ENCODE measurements around the gene GAPVD1.

Gene GAPVD1

GRCh38 chr9:125405938-125406809 lies 144.5 kb downstream of the GAPVD1 start:
- no peak for DNase-seq (ENCODE audit: low read depth)

GRCh38 chr9:125406810-125407087 lies 145.1 kb downstream of the GAPVD1 start:
- no peak for DNase-seq (ENCODE audit: low read depth)

DNA sequence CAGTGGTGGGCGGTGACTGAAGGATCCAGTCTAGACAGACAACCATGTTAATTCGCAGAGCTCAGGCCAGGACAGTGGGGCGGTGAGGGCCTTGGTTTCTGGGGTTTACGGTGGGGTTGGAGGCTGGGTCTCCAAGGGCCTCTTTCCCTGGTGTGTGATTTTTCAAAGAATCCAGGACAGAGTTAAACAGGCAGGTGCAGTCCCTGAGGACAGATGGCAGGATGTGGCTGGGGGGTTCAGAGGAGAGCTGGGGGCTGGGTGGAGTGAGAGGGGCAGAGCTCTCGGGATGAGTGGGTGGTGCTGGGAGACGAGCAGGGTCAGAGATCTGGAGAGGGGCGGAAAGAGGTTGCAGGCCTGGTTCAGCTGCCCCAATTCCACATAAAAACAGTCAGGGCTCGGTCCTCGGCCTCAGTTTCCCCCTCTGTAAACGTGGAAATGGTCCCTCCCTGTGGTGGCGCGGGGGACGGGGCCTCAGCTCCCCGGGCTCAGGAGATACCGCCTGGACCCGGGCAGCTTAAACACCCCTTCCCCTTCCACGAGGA lies 145.9 kb downstream of the GAPVD1 start:
- no peak for DNase-seq (ENCODE audit: low read depth)

- no peak for DNase-seq (ENCODE audit: low read depth)
Observed at GRCh38 chr9:125407974-125408900, 146.6 kb downstream of the GAPVD1 start.

- no peak for DNase-seq (ENCODE audit: low read depth)
Observed at GRCh38 chr9:125409217-125409636, 147.6 kb downstream of the GAPVD1 start.

DNA sequence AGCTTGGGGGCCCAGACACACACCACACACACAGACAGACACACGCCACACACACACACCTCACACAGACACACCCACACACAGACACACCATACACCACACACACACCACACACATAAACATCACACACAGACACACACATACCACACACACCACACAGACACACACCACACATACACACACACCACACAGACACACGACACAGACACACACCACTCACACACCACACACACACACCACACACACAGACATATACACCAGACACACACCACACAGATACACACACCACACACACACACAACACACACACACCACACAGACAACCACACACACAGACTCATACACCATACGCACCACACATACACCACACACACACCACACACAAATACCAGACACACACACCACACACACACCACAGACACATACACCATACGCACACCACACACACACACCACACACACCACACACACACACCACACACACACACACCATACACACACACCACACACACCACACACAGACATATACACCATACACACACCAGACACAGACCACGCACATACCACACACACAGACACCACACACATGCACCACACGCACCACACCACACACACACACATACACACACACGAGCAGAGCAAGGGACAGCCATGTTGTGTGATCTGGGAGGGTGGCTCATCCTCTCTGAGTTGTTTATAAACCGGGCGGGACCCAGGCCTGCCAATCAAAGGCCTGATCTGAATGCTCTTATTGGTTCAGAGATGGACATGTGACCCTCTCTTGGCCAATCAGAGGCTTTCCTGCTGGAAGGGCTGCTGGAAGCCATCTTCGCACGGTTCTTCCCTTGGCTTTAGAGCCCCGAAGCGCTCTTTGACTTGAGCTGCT lies 148.3 kb downstream of the GAPVD1 start:
- DNase-seq (ENCODE audit: low read depth), result no peak

DNA sequence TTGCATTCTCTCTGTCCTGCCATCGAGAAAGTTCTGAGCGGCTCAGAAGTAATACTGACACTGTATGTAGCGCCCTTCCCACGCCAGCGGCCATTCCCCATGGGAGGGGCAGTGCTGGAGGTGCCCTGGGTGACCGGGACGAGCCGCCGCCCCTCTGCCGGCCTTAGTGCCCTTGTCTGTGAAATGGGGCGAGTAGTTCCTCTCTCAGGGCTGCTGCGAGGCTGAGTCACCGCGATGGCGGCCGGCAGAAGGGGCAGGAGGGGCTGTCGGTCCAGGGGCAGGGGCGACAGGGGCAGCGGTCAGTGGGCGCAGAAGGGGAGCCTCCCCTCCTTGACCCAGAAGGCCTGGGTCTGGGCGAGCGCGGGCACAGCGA lies 148.9 kb downstream of the GAPVD1 start:
- DNase-seq (ENCODE audit: low read depth), result no peak

GRCh38 chr9:125411171-125411756 lies 149.6 kb downstream of the GAPVD1 start:
- DNase-seq (ENCODE audit: low read depth), result no peak

DNA sequence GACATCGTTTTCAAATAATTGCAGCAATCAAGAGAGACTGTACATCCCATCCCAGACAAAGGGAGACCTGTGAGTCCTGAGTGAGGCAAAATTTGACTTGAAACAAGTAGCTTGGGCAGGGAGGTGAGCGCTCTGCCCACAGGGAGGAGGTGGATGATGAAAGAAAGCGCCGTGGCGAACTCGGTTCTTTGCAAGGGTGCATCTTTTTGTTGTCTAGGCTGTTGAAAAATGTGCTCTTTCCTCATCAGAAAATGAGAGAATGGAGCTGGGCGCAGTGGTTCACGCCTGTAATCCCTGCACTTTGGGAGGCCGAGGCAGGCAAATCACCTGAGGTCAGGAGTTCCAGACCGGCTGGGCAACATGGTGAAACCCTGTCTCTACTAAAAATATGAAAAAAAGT lies 150.5 kb downstream of the GAPVD1 start:
- no peak for DNase-seq (ENCODE audit: low read depth)

GRCh38 chr9:125413579-125413978 lies 152.0 kb downstream of the GAPVD1 start:
- DNase-seq (ENCODE audit: low read depth), result no peak

DNA sequence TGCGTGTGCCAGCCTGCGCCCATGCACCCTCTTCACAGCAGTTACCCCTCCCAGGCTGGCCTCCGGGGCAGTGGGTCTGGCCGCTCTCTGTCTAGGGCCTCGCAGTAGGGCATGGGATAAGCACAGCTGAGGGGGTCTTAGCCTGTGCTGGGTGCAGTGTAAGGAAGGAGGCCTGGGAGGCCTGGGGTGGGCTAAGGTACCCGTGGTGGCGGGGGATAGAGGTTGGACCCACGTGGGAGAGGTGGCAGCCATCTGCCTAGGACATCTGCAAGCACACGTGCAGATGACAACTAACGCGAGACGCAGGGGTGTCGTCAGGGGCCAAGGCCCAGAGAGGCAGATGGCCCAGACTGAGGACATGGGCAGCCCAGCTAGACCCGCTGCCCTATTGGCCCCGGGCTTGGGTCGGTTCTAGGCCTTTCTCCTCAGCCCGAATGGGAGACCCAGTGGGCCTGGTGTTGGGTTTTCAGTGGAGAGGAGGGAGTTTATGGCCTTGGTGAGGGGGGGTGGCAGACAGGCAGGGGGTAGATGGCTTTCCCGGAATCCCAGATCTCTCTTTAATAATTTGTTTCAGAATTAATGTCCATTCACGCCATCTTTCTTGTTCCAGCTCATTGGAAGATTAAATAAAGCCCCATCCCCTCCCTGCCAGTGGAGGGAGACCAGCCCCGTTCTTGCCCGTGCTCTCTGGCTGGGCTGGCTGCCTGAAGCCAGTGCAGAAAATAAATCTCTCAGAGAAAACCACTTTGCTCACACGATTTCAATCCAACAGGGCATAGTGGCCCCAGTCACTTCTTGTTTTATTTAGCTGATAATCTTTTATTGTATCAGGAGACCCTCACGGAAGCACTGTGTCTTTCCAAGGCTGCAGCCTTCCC lies 154.2 kb downstream of the GAPVD1 start:
- DNase-seq (ENCODE audit: low read depth), result no peak

- DNase-seq (ENCODE audit: low read depth), result no peak
Observed at GRCh38 chr9:125416517-125416916, 154.9 kb downstream of the GAPVD1 start.
